ENCODE data around the gene SORL1-AS1.
"Not testable (repeated sequence)": the region's sequence is repeated elsewhere in the genome, so short reads cannot be mapped to it uniquely, and the experiment has no call there.

The SORL1-AS1 gene

DNA sequence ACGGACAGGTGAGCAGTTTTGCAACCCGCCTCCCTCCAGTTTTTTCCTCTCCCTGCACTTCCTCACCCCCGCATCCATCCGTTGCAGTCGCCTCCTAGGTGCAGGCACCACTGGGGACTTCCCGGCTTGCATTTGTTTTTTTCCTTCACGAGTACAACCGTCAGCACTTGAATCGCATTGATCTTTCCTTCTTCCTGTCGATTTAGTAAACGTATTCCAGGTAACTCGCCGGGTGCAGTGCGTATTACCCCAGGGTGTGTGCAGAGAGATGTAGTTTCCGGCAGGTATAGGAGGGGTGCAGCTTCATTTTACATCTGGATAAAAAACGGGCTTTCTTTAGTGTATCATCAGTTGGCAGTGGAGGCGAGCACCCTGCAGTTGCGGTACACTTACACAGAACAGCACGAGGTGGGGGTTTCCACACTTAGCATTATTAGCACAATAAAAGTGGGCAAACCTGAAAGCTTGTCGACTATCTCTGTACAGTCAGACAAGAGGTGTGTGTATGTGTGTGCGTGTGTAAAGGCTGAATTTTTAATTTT lies at the start of gene SORL1-AS1:
SORL1-AS1 (minus strand) TSS at position 359 of the 542 bp plus-strand sequence.
- DNase-seq (ENCODE audit: low read depth): peak; percentile 41

- no peak for DNase-seq (ENCODE audit: low read depth)
Measured at GRCh38 chr11:121500717-121501116, 48.0 kb upstream of the SORL1-AS1 start.

- no peak for DNase-seq (ENCODE audit: low read depth)
Measured at GRCh38 chr11:121500275-121500674, 47.5 kb upstream of the SORL1-AS1 start.

- no peak for DNase-seq (ENCODE audit: low read depth)
Measured at GRCh38 chr11:121499405-121499804, 46.6 kb upstream of the SORL1-AS1 start.

GRCh38 chr11:121497176-121497998 lies 44.6 kb upstream of the SORL1-AS1 start:
- no peak for DNase-seq (ENCODE audit: low read depth)

GRCh38 chr11:121494355-121495099 lies 41.8 kb upstream of the SORL1-AS1 start:
- DNase-seq (ENCODE audit: low read depth): no peak

- DNase-seq (ENCODE audit: low read depth): no peak
Measured at GRCh38 chr11:121489823-121490222, 37.1 kb upstream of the SORL1-AS1 start.

DNA sequence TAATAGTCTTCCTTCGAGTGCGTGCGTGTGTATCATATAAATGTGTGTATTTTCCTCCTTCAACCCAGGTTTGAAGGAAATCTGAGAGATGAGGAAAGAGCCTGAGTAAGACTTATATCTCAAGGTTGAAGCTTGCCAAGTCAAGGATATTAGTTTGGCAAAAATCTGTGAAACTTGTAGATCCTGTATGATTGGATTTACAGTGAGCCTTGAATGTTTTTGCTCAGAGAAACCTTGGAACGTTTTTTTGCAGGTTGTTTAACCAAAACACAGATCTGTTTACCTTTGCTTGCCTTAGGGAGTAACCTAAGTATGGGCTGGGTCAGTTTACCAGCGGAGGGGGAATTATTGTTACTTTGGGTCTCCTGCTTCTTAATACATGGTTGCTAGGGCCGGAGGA lies 35.9 kb upstream of the SORL1-AS1 start:
- DNase-seq (ENCODE audit: low read depth): no peak

GRCh38 chr11:121488170-121488569 lies 35.4 kb upstream of the SORL1-AS1 start:
- no peak for DNase-seq (ENCODE audit: low read depth)

- no peak for DNase-seq (ENCODE audit: low read depth)
Measured at GRCh38 chr11:121487191-121487590, 34.4 kb upstream of the SORL1-AS1 start.

DNA sequence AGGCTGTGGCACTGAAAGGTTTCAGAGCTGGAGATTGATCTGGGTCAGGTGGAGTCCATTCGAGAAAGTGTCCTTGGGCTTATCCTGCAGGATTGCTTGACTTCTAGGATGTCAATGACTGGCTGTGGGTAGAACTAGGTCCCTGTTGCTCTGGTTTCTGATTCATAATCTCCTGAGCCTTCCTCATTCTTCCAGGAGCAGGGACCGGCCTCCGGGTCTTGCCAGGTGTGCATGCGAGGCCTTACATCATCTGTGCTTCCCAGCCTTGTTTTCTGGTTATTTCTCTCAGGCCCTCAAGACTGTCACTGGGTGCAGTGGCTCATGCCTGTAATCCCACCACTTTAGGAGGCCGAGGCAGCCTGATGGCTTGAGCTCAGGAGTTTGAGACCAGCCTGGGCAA lies 33.3 kb upstream of the SORL1-AS1 start:
- no peak for DNase-seq (ENCODE audit: low read depth)

DNA sequence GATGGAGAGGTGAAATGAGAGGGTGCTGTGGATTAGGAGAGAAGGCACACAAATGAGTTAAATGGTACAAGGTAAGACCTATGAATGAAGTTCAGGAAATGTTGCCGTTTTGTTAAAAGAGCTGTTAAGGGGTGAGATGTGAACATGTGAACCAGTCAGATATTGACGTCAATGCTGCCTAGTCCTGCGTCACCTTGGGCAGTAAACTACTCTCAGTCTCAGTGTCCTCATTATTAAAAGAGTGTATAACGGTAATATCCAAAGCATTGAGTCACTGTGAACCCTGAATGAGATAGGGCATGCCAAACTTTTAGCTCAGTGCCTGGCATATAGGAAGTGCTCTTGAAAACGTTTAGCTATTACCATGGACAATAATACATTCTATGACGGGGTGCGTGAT lies 32.4 kb upstream of the SORL1-AS1 start:
- no peak for DNase-seq (ENCODE audit: low read depth)

DNA sequence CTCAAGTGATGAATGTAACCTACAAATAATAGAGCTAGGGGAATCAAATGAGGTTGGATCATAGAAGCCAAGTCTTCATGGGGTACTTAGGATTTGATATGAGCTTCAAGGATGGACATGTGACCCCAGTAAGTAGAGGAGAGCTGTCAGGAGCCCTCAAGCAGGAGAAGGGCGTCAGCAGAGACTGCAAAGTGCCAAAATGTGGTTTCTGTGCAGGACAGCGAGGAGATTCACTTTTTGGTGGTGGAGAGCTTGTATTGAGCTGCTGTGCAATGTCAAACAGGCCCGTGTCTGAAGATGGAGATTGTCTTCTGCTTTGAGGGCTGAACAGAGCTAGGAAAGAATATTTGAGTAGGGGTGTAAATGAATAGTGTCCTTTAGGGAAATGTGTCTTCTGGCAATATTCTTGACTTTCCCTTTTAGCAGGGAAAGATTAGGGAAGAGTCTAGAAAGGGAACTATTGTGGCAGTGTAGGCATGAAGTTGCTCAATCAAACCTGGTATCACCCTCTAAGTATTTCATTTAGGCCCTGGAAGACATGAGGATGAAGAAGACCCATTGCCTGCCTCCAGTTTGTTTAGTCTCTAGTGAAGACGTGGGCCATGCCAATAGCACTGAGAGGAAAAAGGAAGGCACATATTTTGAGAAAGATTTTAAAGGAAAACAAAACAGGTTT lies 31.2 kb upstream of the SORL1-AS1 start:
- no peak for DNase-seq (ENCODE audit: low read depth)

DNA sequence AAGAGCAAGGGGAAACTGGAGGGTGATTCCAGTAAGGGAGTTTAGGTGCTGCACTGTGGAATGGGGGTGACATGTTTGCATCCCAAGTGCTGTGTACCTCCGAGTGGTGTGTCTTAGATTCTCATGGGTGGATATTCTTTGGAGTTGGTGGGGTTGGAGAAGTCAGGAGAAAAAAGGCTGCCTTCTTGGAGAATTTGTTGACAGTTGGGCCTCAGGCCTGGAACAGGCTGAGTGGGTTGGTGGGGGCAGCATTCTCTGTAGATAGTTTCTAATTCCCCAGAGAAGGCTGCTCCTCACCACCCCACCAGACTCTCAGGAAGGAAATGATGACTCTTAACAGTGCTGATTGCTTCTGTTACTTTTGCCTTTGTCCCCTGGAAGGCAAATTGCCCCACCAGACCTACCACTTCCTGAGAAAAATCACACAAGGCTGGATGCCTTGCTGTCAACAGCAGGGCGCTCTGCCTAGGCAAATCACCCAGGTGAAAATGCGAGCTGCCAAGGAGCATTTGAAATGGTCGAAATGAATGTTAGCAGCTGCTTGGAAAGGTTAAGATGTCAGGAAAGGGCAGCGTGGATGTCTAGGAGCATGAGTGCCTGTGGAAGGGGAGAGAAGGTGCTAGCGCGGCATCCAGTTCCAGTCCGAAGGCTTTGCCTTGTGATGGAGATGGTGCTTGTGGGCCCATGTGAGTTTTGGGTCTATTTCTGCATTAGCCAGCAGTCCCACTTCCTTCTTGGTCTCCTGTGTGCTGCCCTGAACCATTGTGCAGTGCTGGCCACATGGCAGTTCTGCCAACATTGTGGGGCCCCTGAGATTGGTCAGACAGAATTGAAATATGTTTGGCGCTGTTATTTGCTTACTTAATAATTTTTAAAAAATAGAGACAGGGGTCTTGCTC lies 29.7 kb upstream of the SORL1-AS1 start:
- peak; percentile 28 for DNase-seq (ENCODE audit: low read depth)

GRCh38 chr11:121481484-121482230 lies 28.9 kb upstream of the SORL1-AS1 start:
- not testable (repeated sequence) for DNase-seq (ENCODE audit: low read depth)

DNA sequence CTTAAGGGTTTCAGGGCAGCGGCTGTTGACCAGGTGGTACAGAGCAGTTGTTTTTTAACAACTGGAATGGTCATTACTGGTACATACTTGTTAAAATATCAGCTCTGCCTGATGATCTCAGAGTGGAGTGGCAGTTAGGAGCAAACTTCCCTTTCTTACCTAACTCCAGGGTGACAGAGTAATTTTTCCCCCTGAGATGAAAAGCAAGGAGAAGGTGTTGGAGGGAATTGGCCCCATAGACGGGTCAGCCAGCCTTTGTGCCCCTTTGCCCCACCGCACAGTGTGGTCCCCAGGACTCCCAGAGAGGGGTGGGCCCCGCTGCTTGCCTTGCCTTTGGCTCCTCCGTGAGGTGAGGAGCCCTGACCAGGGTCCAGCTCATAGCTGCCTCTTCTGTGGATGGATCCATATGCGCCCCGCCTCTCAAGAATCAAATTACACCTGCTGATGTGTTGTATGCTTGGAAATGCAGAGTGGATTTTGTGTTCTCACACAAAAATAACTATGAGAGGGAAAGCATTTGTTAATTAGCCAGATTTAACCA lies 27.0 kb upstream of the SORL1-AS1 start:
- no peak for DNase-seq (ENCODE audit: low read depth)

DNA sequence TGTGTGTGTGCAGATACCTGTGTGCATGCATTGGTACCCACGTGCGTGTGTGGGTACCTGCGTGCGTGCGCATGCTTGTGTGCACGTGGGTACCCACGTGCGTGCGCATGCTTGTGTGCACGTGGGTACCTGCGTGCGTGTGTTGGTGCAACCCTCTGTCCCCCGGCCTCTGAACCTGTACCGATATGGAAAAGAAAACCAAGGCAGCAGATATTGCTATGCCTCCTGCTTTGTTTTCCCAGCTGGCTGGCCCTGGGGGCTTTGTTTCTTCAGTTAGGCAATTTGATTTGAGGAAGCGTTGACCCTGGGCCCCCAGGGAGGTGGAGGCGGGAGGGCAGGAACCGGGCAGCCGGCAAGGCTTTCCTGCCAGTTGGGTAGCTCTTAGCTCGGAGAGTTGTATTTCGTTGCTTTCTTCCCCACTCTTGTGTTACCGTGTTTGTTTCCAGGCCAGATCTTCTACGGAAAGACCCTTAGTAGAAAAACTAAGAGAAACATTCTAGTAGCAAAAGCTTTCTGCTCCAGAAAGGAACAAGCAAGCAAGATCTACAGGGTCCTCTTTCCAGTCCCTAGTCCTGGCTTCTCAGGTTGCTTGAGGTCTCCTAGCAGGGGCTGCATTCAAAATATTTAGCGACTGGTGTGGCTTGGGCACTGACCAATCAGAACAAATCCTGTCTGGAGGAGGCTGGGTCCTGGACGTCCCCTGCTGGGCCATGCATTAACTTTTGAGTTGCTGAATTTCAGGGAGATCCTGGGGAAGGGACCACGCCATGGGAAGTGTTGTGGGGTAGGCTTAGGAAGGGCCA lies 26.3 kb upstream of the SORL1-AS1 start:
- DNase-seq (ENCODE audit: low read depth): no peak

- no peak for DNase-seq (ENCODE audit: low read depth)
Measured at GRCh38 chr11:121478226-121478894, 25.6 kb upstream of the SORL1-AS1 start.
